HL-60 (cell line): ENCODE data around the gene RYR2.

ENCODE experiments used
- GABPA ChIP-seq: IDR thresholded peaks from 2 replicates; pipeline ENCODE4 v1.6.1; 2012; ENCODE audit warnings: low read depth
- POLR2AphosphoS5 ChIP-seq: IDR thresholded peaks from 2 replicates; pipeline ENCODE4 v1.6.1; 2012; ENCODE audit warnings: low read depth
- TF ChIP-seq, protein P1 (sequence below): IDR thresholded peaks from one replicate; pipeline ENCODE4 v1.5.1; 2011; ENCODE audit warnings: low read length, control low read depth, inconsistent platforms; ENCODE audit not compliant: insufficient read depth
- TF ChIP-seq, protein P2 (sequence below): IDR thresholded peaks from 2 replicates; pipeline ENCODE4 v1.6.1; 2012; ENCODE audit warnings: low read depth; ENCODE audit not compliant: insufficient replicate concordance

DNA sequence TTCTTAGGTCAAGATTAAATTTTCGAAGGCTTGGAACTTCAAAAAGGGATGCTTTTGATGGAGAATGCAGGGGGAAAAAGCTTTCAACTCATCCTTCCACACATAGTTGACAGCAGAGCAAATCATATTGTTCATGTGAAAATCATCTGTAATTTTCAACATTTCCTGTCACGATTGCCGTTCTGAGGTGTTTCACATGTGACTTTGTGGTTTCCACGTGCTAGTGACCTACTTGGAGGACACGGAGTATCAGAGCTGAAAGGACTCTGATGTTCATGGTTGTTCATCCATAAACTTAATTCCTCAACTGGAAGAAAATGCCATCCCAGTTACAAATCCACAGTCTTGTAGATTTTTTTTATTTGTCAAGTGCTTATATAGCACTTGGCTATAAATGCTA lies 769.6 kb downstream of the RYR2 start:
- TF ChIP-seq, protein P1, sequence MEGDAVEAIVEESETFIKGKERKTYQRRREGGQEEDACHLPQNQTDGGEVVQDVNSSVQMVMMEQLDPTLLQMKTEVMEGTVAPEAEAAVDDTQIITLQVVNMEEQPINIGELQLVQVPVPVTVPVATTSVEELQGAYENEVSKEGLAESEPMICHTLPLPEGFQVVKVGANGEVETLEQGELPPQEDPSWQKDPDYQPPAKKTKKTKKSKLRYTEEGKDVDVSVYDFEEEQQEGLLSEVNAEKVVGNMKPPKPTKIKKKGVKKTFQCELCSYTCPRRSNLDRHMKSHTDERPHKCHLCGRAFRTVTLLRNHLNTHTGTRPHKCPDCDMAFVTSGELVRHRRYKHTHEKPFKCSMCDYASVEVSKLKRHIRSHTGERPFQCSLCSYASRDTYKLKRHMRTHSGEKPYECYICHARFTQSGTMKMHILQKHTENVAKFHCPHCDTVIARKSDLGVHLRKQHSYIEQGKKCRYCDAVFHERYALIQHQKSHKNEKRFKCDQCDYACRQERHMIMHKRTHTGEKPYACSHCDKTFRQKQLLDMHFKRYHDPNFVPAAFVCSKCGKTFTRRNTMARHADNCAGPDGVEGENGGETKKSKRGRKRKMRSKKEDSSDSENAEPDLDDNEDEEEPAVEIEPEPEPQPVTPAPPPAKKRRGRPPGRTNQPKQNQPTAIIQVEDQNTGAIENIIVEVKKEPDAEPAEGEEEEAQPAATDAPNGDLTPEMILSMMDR = no peak
- TF ChIP-seq POLR2AphosphoS5 (no peak), GABPA (no peak)
- TF ChIP-seq, protein P2, sequence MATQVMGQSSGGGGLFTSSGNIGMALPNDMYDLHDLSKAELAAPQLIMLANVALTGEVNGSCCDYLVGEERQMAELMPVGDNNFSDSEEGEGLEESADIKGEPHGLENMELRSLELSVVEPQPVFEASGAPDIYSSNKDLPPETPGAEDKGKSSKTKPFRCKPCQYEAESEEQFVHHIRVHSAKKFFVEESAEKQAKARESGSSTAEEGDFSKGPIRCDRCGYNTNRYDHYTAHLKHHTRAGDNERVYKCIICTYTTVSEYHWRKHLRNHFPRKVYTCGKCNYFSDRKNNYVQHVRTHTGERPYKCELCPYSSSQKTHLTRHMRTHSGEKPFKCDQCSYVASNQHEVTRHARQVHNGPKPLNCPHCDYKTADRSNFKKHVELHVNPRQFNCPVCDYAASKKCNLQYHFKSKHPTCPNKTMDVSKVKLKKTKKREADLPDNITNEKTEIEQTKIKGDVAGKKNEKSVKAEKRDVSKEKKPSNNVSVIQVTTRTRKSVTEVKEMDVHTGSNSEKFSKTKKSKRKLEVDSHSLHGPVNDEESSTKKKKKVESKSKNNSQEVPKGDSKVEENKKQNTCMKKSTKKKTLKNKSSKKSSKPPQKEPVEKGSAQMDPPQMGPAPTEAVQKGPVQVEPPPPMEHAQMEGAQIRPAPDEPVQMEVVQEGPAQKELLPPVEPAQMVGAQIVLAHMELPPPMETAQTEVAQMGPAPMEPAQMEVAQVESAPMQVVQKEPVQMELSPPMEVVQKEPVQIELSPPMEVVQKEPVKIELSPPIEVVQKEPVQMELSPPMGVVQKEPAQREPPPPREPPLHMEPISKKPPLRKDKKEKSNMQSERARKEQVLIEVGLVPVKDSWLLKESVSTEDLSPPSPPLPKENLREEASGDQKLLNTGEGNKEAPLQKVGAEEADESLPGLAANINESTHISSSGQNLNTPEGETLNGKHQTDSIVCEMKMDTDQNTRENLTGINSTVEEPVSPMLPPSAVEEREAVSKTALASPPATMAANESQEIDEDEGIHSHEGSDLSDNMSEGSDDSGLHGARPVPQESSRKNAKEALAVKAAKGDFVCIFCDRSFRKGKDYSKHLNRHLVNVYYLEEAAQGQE = no peak
